Ammon's horn (tissue), 1 donor: ENCODE results near the gene LIX1L.
A peak's percentile ranks its signal among the peaks of the same experiment; 100 is the strongest.

Experiments used
- DNase-seq: peaks from one replicate; pipeline ENCODE4 v3.0.0-alpha.2; 2016; ENCODE audit warnings: low spot score

Gene LIX1L

DNA sequence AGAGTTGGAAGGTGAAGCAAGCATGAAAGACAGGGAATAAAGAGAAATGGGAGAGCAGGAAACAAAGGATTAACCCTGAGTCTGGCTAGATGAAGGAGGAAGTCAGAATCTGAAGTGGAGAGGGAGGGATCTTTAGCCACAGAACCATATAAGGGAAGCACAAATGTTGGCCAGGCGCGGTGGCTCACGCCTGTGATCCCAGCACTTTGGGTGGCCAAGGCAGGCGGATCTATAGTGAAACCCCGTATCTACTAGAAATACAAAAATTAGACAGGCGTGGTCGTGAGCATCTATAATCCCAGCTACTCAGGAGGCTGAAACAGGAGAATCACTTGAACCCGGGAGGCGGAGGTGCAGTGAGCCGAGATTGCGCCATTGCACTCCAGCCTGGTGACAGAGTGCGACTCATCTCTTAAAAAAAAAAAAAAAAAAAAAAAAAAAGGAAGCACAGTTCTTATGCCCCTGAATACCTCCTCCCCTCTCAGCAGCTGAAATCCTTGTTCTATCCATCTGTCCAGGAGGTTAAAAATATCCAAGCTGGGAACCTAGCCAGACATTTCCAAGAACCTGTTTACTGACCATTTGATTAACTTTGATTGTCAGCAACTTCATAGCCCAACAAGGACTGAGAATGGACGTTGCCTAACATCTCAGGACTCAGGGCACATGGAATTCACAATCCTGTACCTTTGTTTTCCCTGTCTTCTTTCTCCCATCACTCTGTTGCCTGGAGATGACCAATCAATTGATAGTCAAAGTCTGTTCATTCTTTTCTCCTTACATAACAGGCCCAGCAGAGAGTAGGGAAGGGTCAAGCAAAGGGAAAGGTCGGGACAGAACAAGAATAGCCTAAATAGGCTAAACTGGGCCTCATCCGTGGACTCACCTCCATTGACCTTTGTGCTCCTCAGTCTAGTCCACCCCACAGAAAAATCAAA is 28.0 kb upstream of the LIX1L start:
- no peak for DNase-seq

DNA sequence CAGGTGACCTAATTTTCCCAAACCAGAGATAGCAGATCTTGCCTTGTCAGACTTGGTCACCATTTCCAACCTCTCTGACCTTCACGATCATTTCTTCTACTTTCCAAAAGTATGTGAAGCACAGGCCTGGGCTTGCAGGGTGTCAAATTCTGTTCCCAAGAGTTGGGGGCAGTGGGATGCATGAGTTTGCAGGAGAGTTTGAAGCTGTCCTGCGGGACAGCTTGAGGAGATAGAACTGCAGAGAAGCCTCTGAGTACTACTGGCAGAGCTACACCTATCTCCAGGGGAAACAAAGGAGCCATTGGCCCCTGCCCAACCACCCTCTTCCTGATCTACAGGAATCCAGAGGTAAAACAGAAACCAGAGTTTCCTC is 27.3 kb upstream of the LIX1L start:
- no peak for DNase-seq

DNA sequence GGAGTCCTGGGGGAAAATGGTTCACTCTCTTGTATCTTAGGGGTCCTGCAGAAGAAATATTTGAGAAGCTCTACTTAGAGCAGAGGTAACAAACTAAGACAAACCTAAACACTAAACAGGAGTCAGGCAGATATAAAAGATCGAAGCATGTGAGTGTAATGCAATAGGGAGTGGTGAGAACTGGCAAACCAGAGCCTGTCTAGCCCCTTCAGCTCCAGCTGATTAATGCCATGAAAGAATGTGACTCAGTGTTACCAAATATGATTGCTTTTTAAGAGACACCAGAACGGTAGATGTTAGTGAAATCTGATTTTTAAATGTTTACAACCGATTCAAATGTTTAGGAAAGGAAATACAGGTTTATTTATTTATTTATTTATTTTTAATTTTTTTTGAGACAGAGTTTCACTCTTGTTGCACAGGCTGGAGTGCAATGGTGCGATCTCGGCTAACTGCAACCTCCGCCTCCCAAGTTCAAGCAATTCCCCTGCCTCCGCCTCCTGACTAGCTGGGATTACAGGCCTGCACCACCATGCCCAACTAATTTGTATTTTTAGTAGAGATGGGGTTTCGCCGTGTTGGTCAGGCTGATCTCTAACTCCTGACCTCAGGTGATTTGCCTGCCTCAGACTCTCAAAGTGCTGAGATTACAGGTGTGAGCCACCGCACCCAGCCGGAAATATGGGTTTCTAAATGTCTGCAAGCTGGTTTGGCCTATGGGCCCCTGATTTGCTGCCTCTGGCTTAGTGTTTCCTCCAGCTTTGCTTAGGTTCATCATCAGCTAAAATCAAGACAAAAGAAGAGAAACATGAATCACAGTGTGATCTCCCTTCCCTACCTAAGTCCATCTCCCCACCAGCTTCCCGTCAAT is 26.4 kb upstream of the LIX1L start:
- no peak for DNase-seq

DNA sequence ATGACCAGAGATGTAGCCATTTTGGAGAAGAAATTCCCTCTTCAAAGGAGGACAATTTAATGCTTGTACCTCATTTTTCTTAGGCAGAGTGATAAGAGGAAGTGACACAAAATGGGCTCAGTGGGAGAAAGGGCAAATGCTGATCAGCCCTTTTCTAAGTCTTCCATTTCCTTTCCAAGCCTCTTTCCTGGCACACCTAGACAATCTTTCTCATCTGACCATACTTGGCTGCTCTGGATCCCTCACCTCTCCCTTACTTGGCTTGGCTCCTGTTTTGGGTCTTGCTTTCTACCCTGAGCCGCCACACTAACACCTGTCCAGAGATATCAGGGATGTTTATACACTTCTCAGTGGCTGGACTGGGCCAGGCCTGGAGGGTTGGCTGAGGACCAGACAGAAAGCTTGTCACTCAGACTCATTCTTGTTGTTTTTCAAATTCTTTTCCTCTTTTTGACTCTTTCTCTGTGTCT is 25.4 kb upstream of the LIX1L start:
- DNase-seq = no peak

DNA sequence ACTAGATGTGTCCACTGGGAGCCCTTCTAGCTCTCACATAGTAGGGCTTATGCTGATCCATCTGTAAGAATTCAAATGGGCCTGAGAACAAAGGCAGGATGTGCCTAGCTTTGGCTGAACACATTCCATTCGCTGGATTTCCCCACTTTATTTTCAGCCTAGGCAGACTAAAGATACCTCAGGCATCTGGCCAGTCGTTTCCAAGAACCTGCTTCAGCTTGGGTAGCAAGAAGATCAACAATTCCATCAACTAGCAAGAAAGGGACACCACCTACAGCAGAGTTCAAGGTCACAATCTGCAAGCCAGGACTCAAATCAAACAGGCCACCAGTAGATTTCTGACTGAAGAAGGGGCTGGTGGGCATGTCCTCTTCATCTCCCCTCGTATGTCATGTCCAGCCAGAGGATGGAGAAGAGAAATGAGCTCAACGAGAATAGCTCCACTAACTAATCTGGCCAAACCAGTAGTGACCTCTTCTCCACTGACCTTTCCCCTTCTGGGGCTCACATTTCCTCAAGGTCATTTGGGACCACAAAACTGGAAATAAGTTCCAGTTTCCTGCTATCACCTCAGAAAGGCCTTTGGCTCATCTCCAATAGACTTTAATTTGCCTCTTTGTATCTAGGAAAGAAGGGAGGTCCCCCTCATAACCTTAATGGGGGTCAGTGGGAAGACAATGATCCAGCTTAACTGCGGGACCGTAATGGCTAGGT is 24.4 kb upstream of the LIX1L start:
- no peak for DNase-seq

DNA sequence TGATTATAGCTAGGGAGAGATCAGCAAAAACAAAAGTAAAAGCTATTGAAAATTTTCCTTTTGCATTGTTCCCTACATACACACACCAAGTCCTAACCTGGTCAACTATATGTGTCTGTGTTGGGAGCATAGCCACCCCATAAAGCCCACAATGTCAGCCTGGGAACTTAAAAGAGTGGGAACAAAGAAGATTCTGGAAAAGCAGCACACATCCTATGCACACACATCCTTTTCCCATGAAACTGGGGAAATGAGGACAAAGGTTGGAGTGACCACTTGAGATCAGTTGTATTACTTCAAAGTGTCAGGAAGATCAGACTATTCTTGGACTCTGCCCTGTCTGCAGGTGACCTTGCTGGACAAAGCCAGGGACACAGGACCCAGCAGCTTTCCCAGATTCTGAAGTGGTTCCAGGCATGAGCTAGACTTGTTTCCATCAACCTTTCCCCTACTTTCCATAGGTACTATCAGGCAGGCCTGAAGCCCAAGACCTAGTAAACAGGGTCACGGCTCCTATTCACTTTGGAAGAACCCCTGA is 22.7 kb upstream of the LIX1L start:
- no peak for DNase-seq

DNA sequence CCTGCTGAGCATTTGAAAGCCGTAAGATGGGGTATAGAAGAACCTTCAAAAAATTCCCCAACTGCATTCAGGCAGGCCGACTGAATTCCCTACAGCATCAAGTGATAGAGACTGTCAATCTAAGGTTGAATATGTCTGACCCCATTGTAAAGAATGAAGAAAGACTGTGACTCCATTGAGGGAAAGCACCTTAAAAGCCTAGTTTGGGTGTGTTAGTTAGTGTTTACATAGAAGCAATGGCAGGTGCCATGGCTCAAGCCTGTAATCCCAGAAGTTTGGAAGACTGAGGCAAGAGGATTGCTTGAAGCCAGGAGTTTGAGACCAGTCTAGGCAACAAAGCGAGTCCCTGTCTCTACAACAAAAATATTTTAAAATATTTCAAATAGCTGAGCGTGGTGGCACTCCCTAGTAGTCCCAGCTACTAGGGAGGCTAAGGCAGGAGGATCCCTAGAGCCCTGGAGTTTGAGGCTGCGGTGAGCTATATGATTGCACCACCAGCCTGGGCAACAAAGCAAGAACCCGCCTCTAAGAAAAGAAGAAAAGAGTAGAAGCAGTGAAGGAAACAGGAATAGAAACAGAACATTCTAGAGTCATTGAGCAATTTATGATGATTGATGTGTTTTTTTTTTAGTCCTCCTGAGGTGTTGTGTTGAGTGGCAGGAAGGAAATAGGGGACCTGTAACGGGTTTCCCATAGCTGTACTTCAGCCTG is 22.1 kb upstream of the LIX1L start:
- no peak for DNase-seq

DNA sequence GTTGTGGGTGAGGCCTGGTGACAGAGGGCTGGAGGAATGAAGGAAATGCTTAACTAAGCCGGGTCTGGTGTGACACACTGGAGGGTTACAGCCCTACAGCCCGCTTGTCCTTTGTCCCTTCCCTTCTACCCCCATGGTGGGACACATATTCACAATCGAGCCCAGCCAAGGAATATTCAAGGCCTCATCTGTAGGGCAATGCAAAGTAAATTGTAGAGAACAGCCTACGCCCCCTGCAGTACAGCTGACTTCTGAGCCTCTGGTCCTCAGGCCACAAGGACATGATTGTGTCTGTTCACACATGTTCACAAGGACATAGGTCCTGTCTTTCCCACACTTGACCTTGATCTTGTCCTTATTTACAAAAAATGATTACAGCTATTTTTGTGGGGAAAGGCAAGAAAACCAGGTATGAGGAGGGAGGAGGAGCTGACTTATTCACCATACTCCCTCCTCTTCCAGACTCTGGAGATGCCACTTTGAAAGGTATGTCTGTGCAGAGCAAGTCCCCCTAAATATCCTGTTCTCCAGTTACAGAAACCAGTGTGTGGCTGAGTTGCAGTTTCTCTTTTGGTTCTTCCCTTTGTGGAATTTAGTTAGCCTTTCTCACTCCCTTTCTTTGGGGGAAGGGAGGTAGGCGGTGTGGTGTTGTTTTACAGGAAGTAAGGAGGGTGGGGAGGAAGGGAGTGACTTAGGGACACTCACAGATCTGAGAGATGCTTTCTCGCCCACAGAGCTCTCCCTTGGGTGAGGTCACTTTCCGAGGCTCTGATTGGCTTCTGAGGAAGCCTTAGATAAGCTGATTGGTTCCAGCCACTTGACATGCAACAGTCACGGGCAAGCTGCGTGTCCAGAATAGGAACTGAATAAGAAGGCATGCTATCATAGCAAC is 21.3 kb upstream of the LIX1L start:
- peak; percentile 97 for DNase-seq

DNA sequence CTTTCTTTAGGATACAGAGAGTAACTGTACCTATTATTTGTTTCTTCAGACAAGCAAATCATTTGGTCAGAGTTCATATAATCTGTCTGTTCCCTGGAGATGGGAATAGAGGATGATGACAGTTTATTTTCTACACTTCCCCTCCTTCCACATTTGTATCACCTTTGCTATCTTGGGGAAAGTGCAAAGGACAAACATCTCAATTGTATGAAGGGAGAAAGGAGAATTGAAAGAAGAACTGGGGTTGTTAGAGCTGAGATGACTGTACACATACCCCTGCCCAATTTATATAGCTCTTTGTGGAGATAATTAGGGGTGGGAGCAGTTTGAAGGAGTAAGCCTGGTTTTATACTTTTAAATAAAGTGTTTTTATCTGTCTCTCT is 20.6 kb upstream of the LIX1L start:
- DNase-seq = no peak

DNA sequence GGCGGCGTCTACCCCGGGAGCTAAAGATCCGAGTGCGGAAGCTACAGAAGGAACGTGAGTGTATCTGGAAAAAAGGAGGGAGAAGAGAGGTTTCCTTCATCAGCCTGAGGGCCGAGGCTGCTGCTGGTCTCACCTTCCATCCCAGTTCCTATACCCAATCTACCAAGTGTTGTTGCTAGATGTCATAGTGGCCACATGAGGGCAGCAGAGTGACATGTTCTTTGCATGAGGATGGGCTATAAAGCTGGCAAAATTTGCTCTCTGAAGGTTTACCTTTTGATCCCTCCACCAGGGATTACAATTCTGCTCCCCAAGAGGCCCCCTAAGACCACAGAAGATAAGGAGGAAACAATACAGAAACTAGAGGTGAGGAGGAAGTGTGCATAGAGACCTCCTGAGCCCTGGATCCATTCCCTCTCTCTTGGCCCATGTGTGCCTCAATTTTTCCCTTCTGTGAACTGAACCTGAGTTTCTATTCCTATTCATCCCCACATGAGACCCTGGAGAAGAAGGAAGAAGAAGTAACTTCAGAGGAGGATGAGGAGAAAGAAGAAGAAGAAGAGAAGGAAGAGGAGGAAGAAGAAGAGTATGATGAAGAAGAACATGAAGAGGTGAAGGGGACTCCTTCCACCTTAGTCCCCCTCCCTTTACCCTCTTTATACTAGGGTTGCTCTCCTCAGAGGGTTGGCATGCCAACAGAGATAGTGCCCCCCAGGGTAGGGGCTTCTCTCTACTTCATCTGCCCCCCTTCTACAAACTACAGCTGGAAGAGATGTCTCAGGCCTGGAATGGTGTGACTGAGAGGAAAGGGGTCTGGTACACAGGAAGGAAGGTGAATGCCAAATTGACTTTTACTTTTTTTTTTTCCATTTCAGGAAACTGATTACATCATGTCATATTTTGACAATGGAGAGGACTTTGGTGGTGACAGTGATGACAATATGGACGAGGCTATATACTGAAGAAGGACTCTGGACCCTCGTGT is 20.0 kb upstream of the LIX1L start:
- DNase-seq = peak; percentile 95

DNA sequence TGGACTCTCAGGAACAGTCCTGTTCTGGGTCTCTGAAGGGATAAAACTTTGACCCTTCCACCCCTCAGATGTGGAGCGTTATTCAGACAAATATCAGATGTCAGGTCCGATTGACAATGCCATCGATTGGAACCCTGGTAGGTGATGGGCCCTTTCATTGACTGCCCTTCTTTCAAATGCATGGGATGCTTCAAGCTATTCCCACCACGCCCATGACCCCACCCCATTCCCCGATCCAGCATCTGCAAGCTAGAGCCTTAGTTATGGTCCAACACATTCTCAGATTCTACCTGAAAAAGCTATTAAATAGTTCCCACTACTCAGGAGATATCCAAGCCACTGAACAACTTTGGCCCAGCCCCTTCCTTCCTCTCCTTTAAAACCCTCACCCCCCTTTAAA is 19.2 kb upstream of the LIX1L start:
- no peak for DNase-seq

DNA sequence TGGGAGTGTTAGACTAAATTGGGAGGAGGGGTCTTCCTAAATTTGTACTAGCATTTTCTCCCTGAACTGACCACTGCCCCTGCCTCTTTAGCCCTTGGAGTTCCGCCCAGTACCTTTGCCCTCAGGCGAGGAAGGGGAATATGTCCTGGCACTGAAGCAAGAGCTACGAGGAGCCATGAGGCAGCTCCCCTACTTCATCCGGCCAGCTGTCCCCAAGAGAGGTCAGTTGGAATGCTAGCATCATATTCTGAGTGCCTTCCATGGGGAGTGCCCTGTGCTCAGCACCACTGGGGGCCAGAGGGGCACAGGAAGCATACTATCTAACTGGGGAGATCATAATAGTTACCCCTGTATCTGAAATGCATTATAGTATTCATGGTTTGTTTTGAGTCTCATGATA is 17.4 kb upstream of the LIX1L start:
- no peak for DNase-seq

DNA sequence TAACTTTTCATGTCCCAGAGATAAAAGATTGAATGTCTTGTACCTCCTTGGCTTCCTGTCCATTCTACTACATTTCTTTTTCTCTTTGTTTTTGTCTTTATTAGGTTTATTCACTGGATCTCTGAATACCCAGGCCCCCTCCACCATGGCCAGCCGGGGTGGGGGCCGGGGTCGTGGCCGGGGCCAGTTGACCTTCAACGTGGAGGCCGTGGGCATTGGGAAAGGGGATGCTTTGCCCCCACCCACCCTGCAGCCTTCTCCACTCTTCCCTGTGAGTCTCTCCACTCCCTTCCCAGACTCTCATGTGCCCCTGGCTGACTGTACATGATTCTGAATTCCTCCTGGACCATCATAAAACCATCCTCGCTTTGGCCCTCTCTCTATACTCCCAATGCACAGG is 16.9 kb upstream of the LIX1L start:
- no peak for DNase-seq

DNA sequence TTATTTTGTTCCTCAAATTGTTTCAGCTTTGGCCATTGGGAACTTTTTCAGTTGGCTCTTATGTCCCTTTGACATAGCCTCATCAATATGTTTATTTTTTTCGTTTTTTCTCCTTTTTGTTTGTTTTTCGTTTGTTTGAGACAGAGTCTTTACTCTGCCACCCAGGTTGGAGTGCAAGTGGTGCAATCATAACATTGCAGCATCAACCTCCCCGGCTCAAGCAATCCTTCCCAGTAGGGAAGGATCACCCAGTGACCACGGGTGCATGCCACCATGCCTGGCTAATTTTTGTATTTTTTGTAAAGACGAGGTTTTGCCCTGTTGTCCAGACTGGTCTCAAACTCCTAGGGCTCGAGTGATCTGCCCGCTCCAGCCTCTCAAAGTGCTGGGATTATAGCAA is 14.8 kb upstream of the LIX1L start:
- no peak for DNase-seq

DNA sequence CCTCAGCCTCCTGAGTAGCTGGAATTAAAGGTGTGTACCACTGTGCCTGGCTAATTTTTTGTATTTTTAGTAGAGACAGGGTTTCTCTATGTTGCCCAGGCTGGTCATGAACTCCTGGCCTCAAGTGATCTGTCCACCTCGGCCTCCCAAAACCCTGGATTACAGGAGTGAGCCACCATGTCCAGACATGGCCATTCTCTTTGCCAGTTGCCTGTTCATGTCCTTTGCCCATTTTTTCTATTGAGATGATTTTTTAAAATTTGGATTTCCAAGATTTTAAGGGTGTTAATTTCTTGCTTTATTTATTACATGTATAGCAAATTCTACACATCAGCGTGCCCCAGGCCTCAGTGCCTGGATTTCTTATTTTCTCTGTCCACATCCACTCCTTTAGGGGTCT is 9.5 kb upstream of the LIX1L start:
- DNase-seq = no peak

DNA sequence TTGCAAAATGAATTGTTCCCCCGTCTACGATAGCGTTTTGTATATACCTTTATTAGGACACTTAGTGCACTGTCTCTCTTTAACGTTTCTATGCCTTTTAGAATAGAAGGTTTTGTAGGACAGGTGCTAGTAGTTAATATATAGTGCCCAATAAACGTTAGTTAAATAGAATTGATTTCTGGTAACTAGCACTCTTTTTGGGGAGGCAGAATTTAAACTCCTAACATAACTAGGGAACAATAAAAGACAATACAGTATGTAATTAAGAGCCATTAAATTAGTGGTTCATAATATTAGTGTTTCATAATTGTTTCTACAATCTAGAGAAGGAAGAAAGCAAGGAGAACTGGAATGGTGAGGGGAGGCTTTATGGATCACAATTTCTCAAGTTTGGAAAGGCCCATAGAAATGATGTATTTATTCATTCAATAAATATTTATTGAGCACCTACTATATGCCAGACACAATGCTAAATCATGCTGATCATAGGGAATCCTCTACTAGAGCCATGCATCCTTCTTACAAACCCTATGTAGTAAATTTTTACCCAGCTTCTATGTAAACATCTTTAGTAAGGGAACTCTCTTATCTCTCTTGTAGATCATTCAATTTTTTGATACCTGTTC is 7.4 kb upstream of the LIX1L start:
- DNase-seq = no peak

DNA sequence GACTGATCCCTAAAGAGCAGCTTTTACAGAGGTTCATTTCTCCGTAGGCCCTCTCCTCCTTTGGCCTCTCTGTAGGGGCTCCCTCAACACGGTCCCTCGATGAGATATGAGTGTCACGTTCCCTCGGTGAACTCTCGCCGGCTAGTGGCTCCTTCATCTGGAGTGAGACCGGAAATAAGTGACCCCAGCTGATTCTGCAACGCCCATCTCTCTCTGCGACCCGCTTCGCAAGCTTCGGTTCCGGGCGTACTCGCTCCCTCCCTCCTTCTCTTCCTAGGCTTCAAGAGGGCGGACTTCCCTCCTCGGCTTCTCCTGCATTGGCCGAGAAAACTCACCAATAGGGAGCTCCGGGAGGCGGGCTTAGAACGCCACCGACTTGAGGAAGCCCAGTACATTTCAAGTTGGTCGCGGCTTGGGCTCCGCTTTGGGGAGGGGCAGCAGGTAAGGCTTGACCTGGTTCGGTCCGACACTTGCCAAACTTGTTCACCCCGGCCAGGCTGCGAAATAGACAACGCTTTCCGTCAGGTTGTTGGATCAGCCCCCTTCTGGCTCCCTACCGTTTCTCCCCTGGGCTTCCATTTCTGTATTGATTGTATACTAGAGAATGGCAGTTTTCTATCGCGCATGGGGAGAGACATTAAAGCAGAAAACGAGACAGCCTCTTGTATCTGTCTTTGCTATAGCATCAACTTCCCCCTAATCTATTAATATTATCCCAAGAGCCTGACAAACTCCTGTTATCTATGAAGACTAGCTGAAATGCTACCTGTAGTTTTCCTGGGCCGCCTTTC is 6.7 kb upstream of the LIX1L start, which contains the start of the genes ANKRD34A and POLR3GL:
Gene ANKRD34A, minus strand, starts transcription at position 248 of the 791 bp plus-strand sequence. CDS start 2,816 bp downstream, outside the sequence.
Gene POLR3GL, plus strand, starts transcription at position 363 of the 791 bp plus-strand sequence. CDS start 10,176 bp downstream, outside the sequence.
- peak; percentile 98 for DNase-seq
